Measurements from ENCODE around the gene SLC34A2.
"Not testable (repeated sequence)": the region's sequence is repeated elsewhere in the genome, so short reads cannot be mapped to it uniquely, and the experiment has no call there.

Gene SLC34A2, protein sequence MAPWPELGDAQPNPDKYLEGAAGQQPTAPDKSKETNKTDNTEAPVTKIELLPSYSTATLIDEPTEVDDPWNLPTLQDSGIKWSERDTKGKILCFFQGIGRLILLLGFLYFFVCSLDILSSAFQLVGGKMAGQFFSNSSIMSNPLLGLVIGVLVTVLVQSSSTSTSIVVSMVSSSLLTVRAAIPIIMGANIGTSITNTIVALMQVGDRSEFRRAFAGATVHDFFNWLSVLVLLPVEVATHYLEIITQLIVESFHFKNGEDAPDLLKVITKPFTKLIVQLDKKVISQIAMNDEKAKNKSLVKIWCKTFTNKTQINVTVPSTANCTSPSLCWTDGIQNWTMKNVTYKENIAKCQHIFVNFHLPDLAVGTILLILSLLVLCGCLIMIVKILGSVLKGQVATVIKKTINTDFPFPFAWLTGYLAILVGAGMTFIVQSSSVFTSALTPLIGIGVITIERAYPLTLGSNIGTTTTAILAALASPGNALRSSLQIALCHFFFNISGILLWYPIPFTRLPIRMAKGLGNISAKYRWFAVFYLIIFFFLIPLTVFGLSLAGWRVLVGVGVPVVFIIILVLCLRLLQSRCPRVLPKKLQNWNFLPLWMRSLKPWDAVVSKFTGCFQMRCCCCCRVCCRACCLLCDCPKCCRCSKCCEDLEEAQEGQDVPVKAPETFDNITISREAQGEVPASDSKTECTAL

DNA sequence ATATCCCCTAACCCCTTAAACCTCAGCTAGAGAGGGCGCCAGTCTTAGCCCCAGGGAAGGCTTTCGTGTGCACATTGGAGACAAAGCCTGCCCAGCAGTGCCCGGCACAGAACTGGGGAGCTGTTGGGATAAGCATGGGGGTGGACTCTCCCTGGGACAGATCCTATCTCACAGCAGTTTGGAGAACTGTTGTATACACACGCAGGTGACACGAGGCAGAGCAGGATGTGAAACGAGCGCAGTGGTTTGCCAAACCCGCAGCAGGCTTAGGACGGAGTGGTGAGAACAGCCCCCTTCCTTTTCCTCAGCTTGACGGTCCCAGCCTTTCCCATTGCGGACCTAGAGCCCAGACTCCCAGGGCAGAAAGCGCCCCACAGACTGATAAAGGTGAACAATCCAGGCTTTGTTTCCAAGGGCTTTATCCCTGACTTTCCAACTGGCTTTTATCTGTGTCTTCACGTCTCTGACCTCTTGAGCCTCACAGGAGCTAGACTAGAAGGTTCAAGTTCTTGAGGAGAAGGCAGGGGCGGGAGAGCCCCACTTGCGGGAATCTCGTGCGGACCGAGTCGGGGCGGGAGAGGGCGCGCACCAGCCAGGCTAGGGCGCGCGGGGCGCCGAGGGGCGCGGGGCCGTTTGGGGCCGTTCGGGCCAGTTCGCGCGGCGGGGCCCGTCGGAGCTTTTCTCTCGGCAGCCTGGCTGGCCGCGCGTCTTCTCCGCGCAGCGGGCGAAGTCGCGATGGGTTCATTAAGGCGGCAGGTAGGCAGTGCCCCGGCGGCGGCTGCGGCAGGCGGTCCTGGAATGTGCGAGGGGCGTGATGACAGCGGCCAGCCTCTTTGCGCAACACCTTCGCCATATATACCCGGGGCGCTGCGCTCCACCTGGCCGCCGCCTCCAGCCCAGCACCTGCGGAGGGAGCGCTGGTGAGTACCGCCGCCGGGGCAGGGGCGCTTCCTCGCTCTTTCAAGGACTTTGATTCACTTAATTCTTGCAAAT lies at the start of gene SLC34A2:
Gene SLC34A2, plus strand, starts transcription at position 881 of the 993 bp plus-strand sequence. CDS start 6,650 bp downstream, outside the sequence.
- ChIA-PET POLR2A (no interaction called here), CTCF (no interaction called here)
- TF ChIP-seq, protein P1, sequence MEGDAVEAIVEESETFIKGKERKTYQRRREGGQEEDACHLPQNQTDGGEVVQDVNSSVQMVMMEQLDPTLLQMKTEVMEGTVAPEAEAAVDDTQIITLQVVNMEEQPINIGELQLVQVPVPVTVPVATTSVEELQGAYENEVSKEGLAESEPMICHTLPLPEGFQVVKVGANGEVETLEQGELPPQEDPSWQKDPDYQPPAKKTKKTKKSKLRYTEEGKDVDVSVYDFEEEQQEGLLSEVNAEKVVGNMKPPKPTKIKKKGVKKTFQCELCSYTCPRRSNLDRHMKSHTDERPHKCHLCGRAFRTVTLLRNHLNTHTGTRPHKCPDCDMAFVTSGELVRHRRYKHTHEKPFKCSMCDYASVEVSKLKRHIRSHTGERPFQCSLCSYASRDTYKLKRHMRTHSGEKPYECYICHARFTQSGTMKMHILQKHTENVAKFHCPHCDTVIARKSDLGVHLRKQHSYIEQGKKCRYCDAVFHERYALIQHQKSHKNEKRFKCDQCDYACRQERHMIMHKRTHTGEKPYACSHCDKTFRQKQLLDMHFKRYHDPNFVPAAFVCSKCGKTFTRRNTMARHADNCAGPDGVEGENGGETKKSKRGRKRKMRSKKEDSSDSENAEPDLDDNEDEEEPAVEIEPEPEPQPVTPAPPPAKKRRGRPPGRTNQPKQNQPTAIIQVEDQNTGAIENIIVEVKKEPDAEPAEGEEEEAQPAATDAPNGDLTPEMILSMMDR (IDR thresholded peaks at IDR 0.05; ENCODE audit: insufficient read depth, low read length, missing control alignments): no peak
- H3K4me3 ChIP-seq (ENCODE audit: low read depth, low read length): no peak within 1 kb of the TSS
- no peak for DNase-seq (ENCODE audit: low read depth, low spot score)

DNA sequence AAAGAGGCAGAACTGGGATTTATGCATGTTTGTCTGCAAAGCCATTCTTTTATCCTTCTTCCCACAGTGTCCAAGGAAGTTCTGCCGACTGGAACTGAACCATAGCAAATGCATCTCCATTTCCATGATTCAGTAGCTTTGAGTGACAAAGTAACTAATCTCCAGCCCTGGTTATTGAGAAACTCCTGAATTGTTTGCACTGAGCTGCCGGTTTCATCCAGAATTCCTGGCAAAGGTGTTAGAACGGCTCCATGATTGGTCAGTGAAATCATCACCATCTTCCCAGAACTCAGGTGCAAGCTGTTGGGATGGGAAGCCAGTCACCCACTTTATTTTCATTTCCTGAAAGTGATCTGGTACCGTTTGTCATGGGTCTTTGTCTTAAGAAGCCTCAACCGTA lies 47.0 kb upstream of the SLC34A2 start:
- TF ChIP-seq, protein P1 (IDR thresholded peaks at IDR 0.05; ENCODE audit: insufficient read depth, low read length, missing control alignments): no peak
- no peak overlapping the region for H3K4me3 ChIP-seq (ENCODE audit: low read depth, low read length)
- CTCF ChIA-PET: no interaction called here
- POLR2A ChIA-PET: no interaction called here
- no peak for DNase-seq (ENCODE audit: low read depth, low spot score)

DNA sequence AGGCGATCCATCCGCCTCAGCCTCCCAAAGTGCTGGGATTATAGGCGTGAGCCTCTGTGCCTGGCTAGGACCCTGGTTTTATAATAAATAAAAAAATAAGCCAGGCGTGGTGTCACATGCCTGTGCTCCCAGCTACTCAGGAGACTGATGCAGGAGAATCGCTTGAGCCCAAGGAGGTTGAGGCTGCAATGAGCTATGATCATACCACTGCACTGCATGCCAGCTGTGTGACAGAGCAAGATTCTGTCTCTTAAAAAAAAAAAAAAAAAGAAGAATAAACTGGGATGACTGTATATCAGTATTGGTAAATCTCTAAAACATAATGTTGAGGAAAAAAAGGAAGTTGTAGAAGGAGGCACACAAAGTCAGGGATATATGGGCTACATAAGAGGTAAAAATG lies 45.7 kb upstream of the SLC34A2 start:
- POLR2A ChIA-PET: no interaction called here
- CTCF ChIA-PET: no interaction called here
- TF ChIP-seq, protein P1 (IDR thresholded peaks at IDR 0.05; ENCODE audit: insufficient read depth, low read length, missing control alignments): no peak
- no peak overlapping the region for H3K4me3 ChIP-seq (ENCODE audit: low read depth, low read length)
- no peak for DNase-seq (ENCODE audit: low read depth, low spot score)

DNA sequence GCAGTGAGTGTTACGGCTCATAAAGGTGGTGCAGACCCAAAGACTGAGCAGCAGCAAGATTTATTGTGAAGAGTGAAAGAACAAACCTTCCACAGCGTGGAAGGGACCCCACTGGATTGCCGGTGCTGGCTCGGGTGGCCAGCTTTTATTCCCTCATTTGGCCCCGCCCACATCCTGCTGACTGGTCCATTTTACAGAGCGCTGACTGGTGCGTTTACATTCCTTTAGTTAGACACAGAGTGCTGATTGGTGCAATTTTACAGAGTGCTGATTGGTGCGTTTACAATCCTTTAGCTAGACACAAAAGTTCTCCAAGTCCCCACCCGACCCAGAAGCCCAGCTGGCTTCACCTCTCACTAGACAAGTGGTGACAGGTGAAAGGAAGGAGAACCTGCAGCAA lies 42.0 kb upstream of the SLC34A2 start:
- DNase-seq (ENCODE audit: low read depth, low spot score); H3K4me3 ChIP-seq (ENCODE audit: low read depth, low read length); CTCF ChIA-PET; POLR2A ChIA-PET: not testable (repeated sequence)

DNA sequence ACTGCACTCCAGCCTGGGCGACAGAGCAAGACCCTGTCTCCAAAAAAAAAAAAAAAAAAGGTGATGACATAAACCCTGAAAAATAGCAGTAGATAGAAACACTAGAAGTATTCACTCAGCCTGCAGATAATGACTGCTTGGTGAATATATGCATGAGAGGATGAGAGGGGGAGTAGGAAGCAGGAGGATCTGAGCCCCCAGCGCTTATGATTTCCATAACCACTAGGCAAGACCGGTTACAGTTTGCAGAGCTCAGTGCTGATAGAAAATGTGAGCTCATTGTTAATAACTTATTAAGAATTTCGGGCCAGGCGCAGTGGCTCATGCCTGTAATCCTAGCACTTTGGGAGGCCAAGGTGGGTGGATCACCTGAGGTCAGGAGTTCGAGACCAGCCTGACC lies 40.8 kb upstream of the SLC34A2 start:
- ChIA-PET POLR2A (interaction anchor here (0.7 kb wide), 1 partner anchor 54 kb away, joined by 3 read pairs; no protein-coding TSS in a partner anchor), CTCF (no interaction called here)

More for the DNA sequence above, 40.8 kb upstream of the SLC34A2 start:
- H3K4me3 ChIP-seq (ENCODE audit: low read depth, low read length): no peak overlapping the region
- TF ChIP-seq, protein P1 (IDR thresholded peaks at IDR 0.05; ENCODE audit: insufficient read depth, low read length, missing control alignments): no peak
- no peak for DNase-seq (ENCODE audit: low read depth, low spot score)

All from AG04449 (cell line).